Measurements from ENCODE around the gene RALBP1. TPM values are rescaled to one million over a fixed set of nuclear protein-coding genes. Genes with fewer than 3 reads are reported as not detected.

The RALBP1 gene
- total RNA-seq, 4 donors from 2014 or later: 92.9 to 157 (median 131) TPM

- TF ChIP-seq POLR2AphosphoS5 (IDR thresholded peaks at IDR 0.05): no peak
- TF ChIP-seq EP300 (IDR thresholded peaks at IDR 0.05): no peak
- TF ChIP-seq POLR2A (IDR thresholded peaks at IDR 0.05): no peak
- TF ChIP-seq CTCF (IDR thresholded peaks at IDR 0.05): no peak
- Histone ChIP-seq H3K36me3 (peaks cover 0 to 65% of the 10 kb centered on the region in 2 donors), H3K27ac (no peak overlapping the region), H3K27me3 (no peaks in the 10 kb centered on the region), H3K4me3 (no peak overlapping the region), H3K9me3 (no peaks in the 10 kb centered on the region), H3K4me1 (peaks cover 4 to 27% (median 7%) of the 10 kb centered on the region in 3 donors)
- WGBS, 2 donors (ENCODE audit: low coverage in 1 of 2): 82 to 98% methylated on average over 6 to 8 of the region's 8 CpGs
- no peak for ATAC-seq
Observed at GRCh38 chr18:9569178-9569577, 93.9 kb downstream of the RALBP1 start.

GRCh38 chr18:9570255-9570654 is 94.9 kb downstream of the RALBP1 start:
- peaks cover 0 to 72% of the 10 kb centered on the region in 2 donors for H3K36me3 ChIP-seq
- H3K4me1 ChIP-seq: peaks cover 0 to 20% (median under 1%) of the 10 kb centered on the region in 3 donors
- H3K27me3 ChIP-seq: no peaks in the 10 kb centered on the region
- no peak for ATAC-seq
- H3K4me3 ChIP-seq: no peak overlapping the region
- 58 to 61% methylated on average over 3 of the region's 3 CpGs for WGBS, 2 donors (ENCODE audit: low coverage in 1 of 2)
- no peak overlapping the region for H3K27ac ChIP-seq
- H3K9me3 ChIP-seq: no peaks in the 10 kb centered on the region
- no peak for TF ChIP-seq POLR2A (IDR thresholded peaks at IDR 0.05)
- TF ChIP-seq EP300 (IDR thresholded peaks at IDR 0.05): no peak
- TF ChIP-seq CTCF (IDR thresholded peaks at IDR 0.05): no peak
- no peak for TF ChIP-seq POLR2AphosphoS5 (IDR thresholded peaks at IDR 0.05)

- Histone ChIP-seq H3K4me1 (peaks cover 0 to 22% (median 4%) of the 10 kb centered on the region in 3 donors), H3K9me3 (no peaks in the 10 kb centered on the region), H3K36me3 (peaks cover 0 to 66% of the 10 kb centered on the region in 2 donors), H3K27me3 (no peaks in the 10 kb centered on the region), H3K27ac (no peak overlapping the region), H3K4me3 (no peak overlapping the region)
- 64 to 80% methylated on average over 3 of the region's 3 CpGs for WGBS, 2 donors (ENCODE audit: low coverage in 1 of 2)
- no peak for ATAC-seq
- TF ChIP-seq POLR2AphosphoS5 (IDR thresholded peaks at IDR 0.05) (no peak), CTCF (IDR thresholded peaks at IDR 0.05) (no peak), POLR2A (IDR thresholded peaks at IDR 0.05) (no peak), EP300 (IDR thresholded peaks at IDR 0.05) (no peak)
Observed at GRCh38 chr18:9571546-9571945, 96.2 kb downstream of the RALBP1 start.

GRCh38 chr18:9574473-9575115 is 99.3 kb downstream of the RALBP1 start:
- no peak for ATAC-seq
- whole genome bisulfite sequencing, 2 donors (ENCODE audit: low coverage in 1 of 2): 66 to 77% methylated on average over 7 of the region's 7 CpGs
- no peaks in the 10 kb centered on the region for H3K27me3 ChIP-seq
- peaks cover 0 to 22% (median 4%) of the 10 kb centered on the region in 3 donors for H3K4me1 ChIP-seq
- H3K4me3 ChIP-seq: no peak overlapping the region
- TF ChIP-seq POLR2AphosphoS5 (IDR thresholded peaks at IDR 0.05): no peak
- no peak for TF ChIP-seq POLR2A (IDR thresholded peaks at IDR 0.05)
- no peak for TF ChIP-seq CTCF (IDR thresholded peaks at IDR 0.05)
- no peak for TF ChIP-seq EP300 (IDR thresholded peaks at IDR 0.05)
- H3K27ac ChIP-seq: no peak overlapping the region
- H3K36me3 ChIP-seq: peaks cover 0 to 52% of the 10 kb centered on the region in 2 donors
- no peaks in the 10 kb centered on the region for H3K9me3 ChIP-seq

- no peak for TF ChIP-seq EP300 (IDR thresholded peaks at IDR 0.05)
- TF ChIP-seq POLR2AphosphoS5 (IDR thresholded peaks at IDR 0.05): peak; percentile 85
- peak; percentile 75 to 90 (median 87) for TF ChIP-seq CTCF (IDR thresholded peaks at IDR 0.05)
- peak; percentile 96 for ATAC-seq
- Histone ChIP-seq H3K27me3 (no peaks in the 10 kb centered on the region), H3K4me3 (no peak overlapping the region), H3K27ac (peak overlapping the region in 2 of 4 donors; percentile 37 to 49), H3K4me1 (peaks cover 0 to 16% (median 4%) of the 10 kb centered on the region in 3 donors), H3K36me3 (peaks cover 0 to 52% of the 10 kb centered on the region in 2 donors), H3K9me3 (no peaks in the 10 kb centered on the region)
- 0 to 15% methylated on average over 5 of the region's 5 CpGs for WGBS, 2 donors (ENCODE audit: low coverage in 1 of 2)
Observed at GRCh38 chr18:9575558-9575957, 100.2 kb downstream of the RALBP1 start.
